Neural progenitor cell (in vitro differentiated cells): Measurements from ENCODE around the gene ZBTB9. TPM values are rescaled to one million over a fixed set of nuclear protein-coding genes. Genes with fewer than 3 reads are reported as not detected.

Source experiments
- DNase-seq: peaks from one replicate; pipeline ENCODE4 v3.0.0-alpha.2; 2016; ENCODE audit warnings: low spot score
- H2AFZ ChIP-seq: fragments of 200-600 bp; sonication (generic); replicated peaks from 2 replicates; pipeline ENCODE4 v1.6.1; 2016; ENCODE audit warnings: antibody characterized with exemption
- H3F3A ChIP-seq: fragments of 200-600 bp; sonication (generic); 2 replicates; pipeline ENCODE4 v1.6.1; 2016; ENCODE audit warnings: antibody characterized with exemption, low read depth
- H3K27ac ChIP-seq: fragments of 200-600 bp; sonication (generic); 2 replicates; pipeline ENCODE4 v1.5.1; 2016; ENCODE audit warnings: mild to moderate bottlenecking
- H3K27me3 ChIP-seq: fragments of 200-600 bp; sonication (generic); 2 replicates; pipeline ENCODE4 v1.6.1; 2016; ENCODE audit warnings: mild to moderate bottlenecking, moderate library complexity
- H3K36me3 ChIP-seq: fragments of 200-600 bp; sonication (generic); 2 replicates; pipeline ENCODE4 v1.5.1; 2016
- H3K4me1 ChIP-seq: fragments of 200-600 bp; sonication (generic); 2 replicates; pipeline ENCODE4 v1.6.1; 2016; ENCODE audit warnings: mixed run types
- H3K4me2 ChIP-seq: fragments of 200-600 bp; sonication (generic); 2 replicates; pipeline ENCODE4 v1.6.1; 2016
- H3K4me3 ChIP-seq: fragments of 200-600 bp; sonication (generic); 2 replicates; pipeline ENCODE4 v1.5.1; 2016
- H3K79me2 ChIP-seq: fragments of 200-600 bp; sonication (generic); 2 replicates; pipeline ENCODE4 v1.6.1; 2016; ENCODE audit warnings: low read depth
- H3K9ac ChIP-seq: fragments of 200-600 bp; sonication (generic); 2 replicates; pipeline ENCODE4 v1.6.1; 2016
- H3K9me3 ChIP-seq: fragments of 200-600 bp; sonication (generic); 2 replicates; pipeline ENCODE4 v1.5.1; 2016; ENCODE audit warnings: low read depth
- H4K20me1 ChIP-seq: fragments of 200-600 bp; sonication (generic); 2 replicates; pipeline ENCODE4 v1.6.1; 2016; ENCODE audit warnings: low read depth
- H3K27ac Mint-ChIP-seq: 3 replicates; pipeline ENCODE4 v1.8.0; 2021; ENCODE audit warnings: mixed read lengths
- H3K27me3 Mint-ChIP-seq: 2 replicates; pipeline ENCODE4 v1.8.0; 2022; ENCODE audit warnings: low read depth, mild to moderate bottlenecking, inconsistent platforms, moderate library complexity, mixed read lengths; ENCODE audit not compliant: insufficient read depth
- H3K36me3 Mint-ChIP-seq: 3 replicates; pipeline ENCODE4 v1.8.0; 2021; ENCODE audit warnings: mixed read lengths
- H3K4me1 Mint-ChIP-seq: 3 replicates; pipeline ENCODE4 v1.8.0; 2021; ENCODE audit warnings: mixed read lengths
- H3K4me3 Mint-ChIP-seq: 3 replicates; pipeline ENCODE4 v1.8.0; 2021; ENCODE audit warnings: mild to moderate bottlenecking, moderate library complexity, mixed read lengths
- H3K9me3 Mint-ChIP-seq: 3 replicates; pipeline ENCODE4 v1.8.0; 2020; ENCODE audit warnings: mixed read lengths
- EZH2 ChIP-seq: fragments of 200-600 bp; sonication (generic); IDR thresholded peaks from 2 replicates; pipeline ENCODE4 v1.6.1; 2017; ENCODE audit warnings: antibody characterized with exemption, mild to moderate bottlenecking, moderate library complexity
- EZH2phosphoT487 ChIP-seq: fragments of 200-600 bp; sonication (generic); IDR thresholded peaks from 2 replicates; pipeline ENCODE4 v1.6.1; 2017; ENCODE audit warnings: antibody characterized with exemption
- total RNA-seq: library from RNA; depleted of rRNA; stranded (reverse); fragments of >200 nt; gene quantifications from 2 replicates; pipeline ENCODE4 v1.2.3, GENCODE V29; 2015; ENCODE audit warnings: low replicate concordance
- TF ChIP-seq, protein P1 (sequence below): fragments of 200-600 bp; sonication (generic); IDR thresholded peaks from 2 replicates; pipeline ENCODE4 v1.5.1; 2017; ENCODE audit warnings: antibody characterized with exemption, mild to moderate bottlenecking

Gene ZBTB9
- total RNA-seq, 1 donor from 2014 or later: 10.2 TPM

DNA sequence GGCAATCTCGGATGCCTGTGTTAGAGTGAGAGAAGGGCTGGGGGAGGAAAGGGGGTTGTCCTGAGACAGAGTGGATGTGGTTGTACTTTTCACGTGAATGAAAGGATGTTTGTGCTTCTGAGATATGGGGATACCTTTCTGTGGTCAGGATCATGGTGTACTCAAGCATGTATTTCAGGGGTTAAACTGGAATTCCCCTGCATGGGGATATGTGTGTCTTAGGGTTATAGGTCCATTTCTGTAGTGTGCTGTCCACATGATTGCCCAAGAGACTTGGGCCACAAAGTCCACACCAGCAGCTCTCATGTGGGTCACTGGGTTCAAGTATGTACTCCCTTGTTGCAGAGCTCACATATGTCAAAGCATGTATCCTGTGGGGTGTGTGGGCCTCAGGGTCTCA, 24.0 kb upstream of the ZBTB9 start:
- Histone ChIP-seq H3F3A (peaks cover 74% of the 10 kb centered on the region), H3K4me3 (peak overlapping the region; percentile 52), H3K9ac (no peak overlapping the region), H3K79me2 (peaks cover 89% of the 10 kb centered on the region), H3K4me1 (peaks cover 66% of the 10 kb centered on the region), H3K27ac (peak overlapping the region; percentile 32), H3K27me3 (no peaks in the 10 kb centered on the region), H3K36me3 (no peaks in the 10 kb centered on the region), H4K20me1 (peaks cover 65% of the 10 kb centered on the region), H3K4me2 (peak overlapping the region; percentile 97), H2AFZ (no peak overlapping the region), H3K9me3 (no peaks in the 10 kb centered on the region)
- Mint-ChIP-seq H3K27ac (peak overlapping the region; percentile 61), H3K9me3 (no peaks in the 10 kb centered on the region), H3K27me3 (peaks cover 8% of the 10 kb centered on the region), H3K4me3 (peak overlapping the region; percentile 94), H3K4me1 (peaks cover 75% of the 10 kb centered on the region), H3K36me3 (peaks cover 7% of the 10 kb centered on the region)
- DNase-seq: no peak
- TF ChIP-seq, protein P1, sequence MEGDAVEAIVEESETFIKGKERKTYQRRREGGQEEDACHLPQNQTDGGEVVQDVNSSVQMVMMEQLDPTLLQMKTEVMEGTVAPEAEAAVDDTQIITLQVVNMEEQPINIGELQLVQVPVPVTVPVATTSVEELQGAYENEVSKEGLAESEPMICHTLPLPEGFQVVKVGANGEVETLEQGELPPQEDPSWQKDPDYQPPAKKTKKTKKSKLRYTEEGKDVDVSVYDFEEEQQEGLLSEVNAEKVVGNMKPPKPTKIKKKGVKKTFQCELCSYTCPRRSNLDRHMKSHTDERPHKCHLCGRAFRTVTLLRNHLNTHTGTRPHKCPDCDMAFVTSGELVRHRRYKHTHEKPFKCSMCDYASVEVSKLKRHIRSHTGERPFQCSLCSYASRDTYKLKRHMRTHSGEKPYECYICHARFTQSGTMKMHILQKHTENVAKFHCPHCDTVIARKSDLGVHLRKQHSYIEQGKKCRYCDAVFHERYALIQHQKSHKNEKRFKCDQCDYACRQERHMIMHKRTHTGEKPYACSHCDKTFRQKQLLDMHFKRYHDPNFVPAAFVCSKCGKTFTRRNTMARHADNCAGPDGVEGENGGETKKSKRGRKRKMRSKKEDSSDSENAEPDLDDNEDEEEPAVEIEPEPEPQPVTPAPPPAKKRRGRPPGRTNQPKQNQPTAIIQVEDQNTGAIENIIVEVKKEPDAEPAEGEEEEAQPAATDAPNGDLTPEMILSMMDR: no peak
- TF ChIP-seq EZH2 (no peak), EZH2phosphoT487 (no peak)

DNA sequence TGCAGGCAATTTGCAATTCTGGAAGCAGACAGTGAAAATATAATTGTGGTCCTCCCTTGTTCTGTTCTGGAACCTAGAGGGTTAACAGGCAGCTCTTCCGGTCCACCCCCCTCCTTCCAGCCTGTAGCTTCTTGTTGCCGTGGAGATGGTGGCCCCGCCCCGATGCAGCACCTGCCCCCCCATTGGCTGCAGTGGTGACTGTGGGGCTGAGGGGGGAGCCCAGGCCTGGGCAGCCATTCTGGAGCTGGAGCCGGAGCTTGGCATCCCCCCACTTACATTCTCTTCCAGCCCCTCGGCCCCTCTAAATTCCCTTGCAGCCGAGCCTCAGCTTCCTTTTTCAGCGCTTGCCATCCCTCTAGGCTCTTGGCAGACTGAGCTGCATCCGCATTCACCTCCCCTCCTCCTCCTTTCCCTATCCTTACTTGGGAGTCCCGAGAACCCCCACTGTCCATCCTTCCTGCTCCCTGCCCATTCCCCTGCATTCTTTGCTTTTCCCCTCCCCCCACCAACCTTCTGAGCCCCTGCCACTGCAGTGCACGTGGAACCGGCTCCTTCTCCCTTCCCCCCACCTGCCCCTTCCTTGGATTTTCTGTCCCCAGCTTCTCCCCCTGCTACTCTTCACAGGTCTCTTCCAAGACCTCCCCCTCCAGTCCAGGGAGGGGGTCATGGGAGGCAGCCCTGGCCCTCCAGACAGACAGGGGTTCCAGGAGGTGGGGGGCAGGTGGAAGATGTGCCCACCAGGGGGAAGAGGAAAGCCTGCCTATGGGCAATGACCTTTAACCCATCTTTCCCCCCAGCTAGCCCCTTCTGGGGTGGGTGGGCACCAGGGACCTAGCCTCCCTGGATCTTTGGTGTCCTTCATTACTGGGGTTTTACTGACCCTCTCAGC, 23.1 kb upstream of the ZBTB9 start:
- H3K4me1 ChIP-seq: peaks cover 66% of the 10 kb centered on the region
- H3K4me3 ChIP-seq: peak overlapping the region; percentile 52
- peaks cover 63% of the 10 kb centered on the region for H4K20me1 ChIP-seq
- Mint-ChIP-seq H3K36me3 (peaks cover 16% of the 10 kb centered on the region), H3K4me3 (peak overlapping the region; percentile 94), H3K4me1 (peaks cover 75% of the 10 kb centered on the region), H3K27me3 (peaks cover 8% of the 10 kb centered on the region), H3K27ac (no peak overlapping the region), H3K9me3 (no peaks in the 10 kb centered on the region)
- H3K79me2 ChIP-seq: peaks cover 95% of the 10 kb centered on the region
- H3K36me3 ChIP-seq: peaks cover 4% of the 10 kb centered on the region
- TF ChIP-seq, protein P1: no peak
- no peak for TF ChIP-seq EZH2
- TF ChIP-seq EZH2phosphoT487: no peak
- peak overlapping the region; percentile 82 for H3K27ac ChIP-seq
- H2AFZ ChIP-seq: no peak overlapping the region
- no peaks in the 10 kb centered on the region for H3K27me3 ChIP-seq
- peak overlapping the region; percentile 97 for H3K4me2 ChIP-seq
- peak; percentile 92 for DNase-seq
- peaks cover 65% of the 10 kb centered on the region for H3F3A ChIP-seq
- no peaks in the 10 kb centered on the region for H3K9me3 ChIP-seq
- peak overlapping the region; percentile 42 for H3K9ac ChIP-seq

DNA sequence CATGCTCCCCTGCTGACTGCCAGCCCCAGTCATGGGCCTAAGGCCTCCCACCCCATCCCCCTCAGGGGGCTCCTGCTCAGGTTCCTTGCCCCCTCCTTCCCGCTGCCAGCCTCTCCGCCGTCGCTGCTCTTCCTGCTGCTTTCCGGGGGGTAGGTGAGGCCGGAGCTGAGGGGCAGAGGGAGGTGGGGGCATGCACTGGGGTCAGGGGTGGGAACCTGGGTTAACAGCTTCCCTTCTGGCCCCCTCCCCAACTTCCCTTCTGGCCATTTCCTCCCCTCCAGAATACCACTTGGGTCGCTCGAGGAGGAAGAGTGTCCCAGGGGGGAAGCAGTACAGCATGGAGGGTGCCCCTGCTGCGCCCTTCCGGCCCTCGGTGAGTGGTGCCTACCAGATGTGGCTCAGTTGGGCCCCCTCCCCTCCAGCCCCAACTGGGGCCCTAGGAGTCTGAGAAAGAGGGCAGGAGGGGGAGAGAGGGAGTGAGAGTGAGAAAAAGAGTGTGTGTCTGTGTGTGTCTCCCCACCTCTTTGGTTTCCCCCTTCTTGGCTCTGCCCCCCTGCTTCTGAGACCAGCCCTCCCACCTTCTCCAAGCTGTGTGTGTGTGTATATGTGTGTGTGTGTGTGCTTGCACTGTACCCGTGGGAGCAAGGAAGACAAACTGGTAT, 22.4 kb upstream of the ZBTB9 start:
- H4K20me1 ChIP-seq: peaks cover 55% of the 10 kb centered on the region
- Mint-ChIP-seq H3K4me1 (peaks cover 69% of the 10 kb centered on the region), H3K4me3 (peak overlapping the region; percentile 94), H3K36me3 (peaks cover 22% of the 10 kb centered on the region), H3K9me3 (no peaks in the 10 kb centered on the region), H3K27me3 (peaks cover 8% of the 10 kb centered on the region), H3K27ac (peak overlapping the region; percentile 81)
- H3K4me1 ChIP-seq: peaks cover 64% of the 10 kb centered on the region
- no peaks in the 10 kb centered on the region for H3K27me3 ChIP-seq
- peak overlapping the region; percentile 42 for H3K9ac ChIP-seq
- H3K9me3 ChIP-seq: no peaks in the 10 kb centered on the region
- H3K4me3 ChIP-seq: peak overlapping the region; percentile 52
- H2AFZ ChIP-seq: no peak overlapping the region
- H3K79me2 ChIP-seq: peaks cover 95% of the 10 kb centered on the region
- peaks cover 60% of the 10 kb centered on the region for H3F3A ChIP-seq
- DNase-seq: peak; percentile 25
- peak overlapping the region; percentile 97 for H3K4me2 ChIP-seq
- peak overlapping the region; percentile 82 for H3K27ac ChIP-seq
- no peak for TF ChIP-seq EZH2phosphoT487
- TF ChIP-seq EZH2: no peak
- TF ChIP-seq, protein P1: no peak
- H3K36me3 ChIP-seq: peaks cover 10% of the 10 kb centered on the region
